PC-3 (cell line): Measurements from ENCODE around the gene ALG12. TPM values are rescaled to one million over a fixed set of nuclear protein-coding genes. Genes with fewer than 3 reads are reported as not detected.

Experiments used
- ATAC-seq: fragments of 200-7000 bp; cut with Tn5 transposase; 2 replicates; pipeline ENCODE4 v1.9.1; 2020; ENCODE audit warnings: mild to moderate bottlenecking, moderate library complexity
- BruUV-seq: library from RNA; stranded (reverse); fragments of 400-500 nt; replicated peaks from 2 replicates; lab custom pipeline; 2021; lab: Mats Ljungman, UMichigan
- CTCF ChIA-PET: fragments of 300-600 bp; sonication (Branson Sonifier 250); formaldehyde crosslinking; loops from one replicate; lab custom pipeline; 2022; ENCODE audit warnings: antibody characterized with exemption; lab: Charles Lee
- POLR2A ChIA-PET: fragments of 300-600 bp; sonication (Branson Sonifier 250); formaldehyde crosslinking; loops from one replicate; lab custom pipeline; 2022; ENCODE audit warnings: antibody characterized with exemption; ENCODE audit not compliant: unreplicated experiment; lab: Charles Lee
- DNase-seq: peaks from one replicate; pipeline ENCODE4 v3.0.0-alpha.2; 2015
- H2AFZ ChIP-seq: fragments of 300-600 bp; sonication (generic); 2 replicates; pipeline ENCODE4 v1.6.0; 2016; ENCODE audit warnings: antibody characterized with exemption, low read length
- H3F3A ChIP-seq: fragments of 300-600 bp; sonication (generic); one replicate; pipeline ENCODE4 v1.6.0; 2017; ENCODE audit warnings: antibody characterized with exemption, low read length, control low read depth, mild to moderate bottlenecking; ENCODE audit not compliant: unreplicated experiment
- H3K27ac ChIP-seq: fragments of 300-600 bp; sonication (generic); 2 replicates; pipeline ENCODE4 v1.5.1; 2016; ENCODE audit warnings: mild to moderate bottlenecking, low read length
- H3K27me3 ChIP-seq: fragments of 300-600 bp; sonication (generic); 2 replicates; pipeline ENCODE4 v1.6.1; 2016; ENCODE audit warnings: low read length, mixed read lengths
- H3K36me3 ChIP-seq: fragments of 300-600 bp; sonication (generic); 2 replicates; pipeline ENCODE4 v1.6.1; 2016; ENCODE audit warnings: low read depth, mixed run types, low read length, mixed read lengths
- H3K4me1 ChIP-seq: fragments of 300-600 bp; sonication (generic); 2 replicates; pipeline ENCODE4 v1.5.1; 2016; ENCODE audit warnings: low read length; ENCODE audit not compliant: insufficient read depth
- H3K4me2 ChIP-seq: fragments of 300-600 bp; sonication (generic); 2 replicates; pipeline ENCODE4 v1.6.0; 2016; ENCODE audit warnings: low read length
- H3K4me3 ChIP-seq: fragments of 300-600 bp; sonication (generic); 2 replicates; pipeline ENCODE4 v1.5.1; 2016; ENCODE audit warnings: mild to moderate bottlenecking, low read length, mixed read lengths
- H3K79me2 ChIP-seq: fragments of 300-600 bp; sonication (generic); 2 replicates; pipeline ENCODE4 v1.6.1; 2017; ENCODE audit warnings: low read length, mixed read lengths
- H3K9ac ChIP-seq: fragments of 300-600 bp; sonication (generic); 2 replicates; pipeline ENCODE4 v1.6.0; 2016; ENCODE audit warnings: mild to moderate bottlenecking, low read length
- H3K9me2 ChIP-seq: fragments of 300-600 bp; sonication (generic); replicated peaks from 2 replicates; pipeline ENCODE4 v1.6.1; 2016; ENCODE audit warnings: mixed run types, low read length, mixed read lengths
- H3K9me3 ChIP-seq: fragments of 300-600 bp; sonication (generic); 2 replicates; pipeline ENCODE4 v1.6.1; 2016; ENCODE audit warnings: low read length, mixed read lengths
- H4K20me1 ChIP-seq: fragments of 300-600 bp; sonication (generic); 2 replicates; pipeline ENCODE4 v1.6.1; 2016; ENCODE audit warnings: low read length, mixed read lengths
- EZH2 ChIP-seq: fragments of 300-600 bp; sonication (generic); IDR thresholded peaks from one replicate; pipeline ENCODE4 v1.6.1; 2017; ENCODE audit warnings: antibody characterized with exemption, mild to moderate bottlenecking, low read length; ENCODE audit not compliant: unreplicated experiment
- EZH2phosphoT487 ChIP-seq: fragments of 300-600 bp; sonication (generic); IDR thresholded peaks from 2 replicates; pipeline ENCODE4 v1.6.1; 2018; ENCODE audit warnings: mild to moderate bottlenecking, antibody characterized with exemption, low read length, borderline replicate concordance
- intact Hi-C: fragments of 100-400 bp; cut with micrococcal nuclease; formaldehyde crosslinking; loops from 2 replicates; pipeline ENCODE4 v1.9.0; 2023
- total RNA-seq: library from RNA; depleted of rRNA; stranded (reverse); fragments of >200 nt; gene quantifications from 2 replicates; pipeline ENCODE4 v1.2.3, GENCODE V29; 2014
- TF ChIP-seq, protein P1 (sequence below): fragments of 300-600 bp; sonication (generic); conservative IDR thresholded peaks from 2 replicates; pipeline ENCODE4 v1.5.1; 2017; ENCODE audit warnings: antibody characterized with exemption, low read depth, mild to moderate bottlenecking, low read length

ALG12 gene
- total RNA-seq, 1 experiment from 2014 or later = 12.1 TPM

DNA sequence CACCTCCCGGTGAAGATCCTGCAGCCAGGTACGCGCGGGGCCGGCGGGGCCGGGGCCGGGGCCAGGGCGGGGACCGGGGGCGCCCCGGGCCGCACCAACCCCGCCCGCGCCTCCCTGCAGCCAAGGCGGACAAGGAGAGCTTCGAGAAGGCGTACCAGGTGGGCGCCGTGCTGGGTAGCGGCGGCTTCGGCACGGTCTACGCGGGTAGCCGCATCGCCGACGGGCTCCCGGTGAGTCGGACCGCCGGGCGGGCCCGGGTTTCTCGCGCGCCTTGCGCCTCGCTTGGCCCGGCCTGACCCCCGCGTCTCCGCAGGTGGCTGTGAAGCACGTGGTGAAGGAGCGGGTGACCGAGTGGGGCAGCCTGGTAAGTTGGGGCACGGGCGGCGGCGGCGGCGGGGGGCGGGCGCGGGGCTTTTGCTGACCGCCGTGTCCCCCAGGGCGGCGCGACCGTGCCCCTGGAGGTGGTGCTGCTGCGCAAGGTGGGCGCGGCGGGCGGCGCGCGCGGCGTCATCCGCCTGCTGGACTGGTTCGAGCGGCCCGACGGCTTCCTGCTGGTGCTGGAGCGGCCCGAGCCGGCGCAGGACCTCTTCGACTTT, 42.9 kb upstream of the ALG12 start:
- Histone ChIP-seq H2AFZ (no peak overlapping the region), H3K4me3 (peak overlapping the region; percentile 89), H3K36me3 (peaks cover 19% of the 10 kb centered on the region), H3K9ac (peak overlapping the region; percentile 76), H3K4me2 (peak overlapping the region; percentile 90), H4K20me1 (peaks cover 25% of the 10 kb centered on the region), H3K9me2 (no peaks in the 10 kb centered on the region), H3K79me2 (peaks cover 34% of the 10 kb centered on the region), H3F3A (no peaks in the 10 kb centered on the region), H3K9me3 (no peaks in the 10 kb centered on the region), H3K27ac (peak overlapping the region; percentile 25), H3K27me3 (no peaks in the 10 kb centered on the region), H3K4me1 (peaks cover 26% of the 10 kb centered on the region)
- DNase-seq = peak; percentile 47
- ChIA-PET CTCF (no interaction called here), POLR2A (no interaction called here)
- BruUV-seq = no TSS peak
- intact Hi-C loops = no loop called here
- TF ChIP-seq, protein P1, sequence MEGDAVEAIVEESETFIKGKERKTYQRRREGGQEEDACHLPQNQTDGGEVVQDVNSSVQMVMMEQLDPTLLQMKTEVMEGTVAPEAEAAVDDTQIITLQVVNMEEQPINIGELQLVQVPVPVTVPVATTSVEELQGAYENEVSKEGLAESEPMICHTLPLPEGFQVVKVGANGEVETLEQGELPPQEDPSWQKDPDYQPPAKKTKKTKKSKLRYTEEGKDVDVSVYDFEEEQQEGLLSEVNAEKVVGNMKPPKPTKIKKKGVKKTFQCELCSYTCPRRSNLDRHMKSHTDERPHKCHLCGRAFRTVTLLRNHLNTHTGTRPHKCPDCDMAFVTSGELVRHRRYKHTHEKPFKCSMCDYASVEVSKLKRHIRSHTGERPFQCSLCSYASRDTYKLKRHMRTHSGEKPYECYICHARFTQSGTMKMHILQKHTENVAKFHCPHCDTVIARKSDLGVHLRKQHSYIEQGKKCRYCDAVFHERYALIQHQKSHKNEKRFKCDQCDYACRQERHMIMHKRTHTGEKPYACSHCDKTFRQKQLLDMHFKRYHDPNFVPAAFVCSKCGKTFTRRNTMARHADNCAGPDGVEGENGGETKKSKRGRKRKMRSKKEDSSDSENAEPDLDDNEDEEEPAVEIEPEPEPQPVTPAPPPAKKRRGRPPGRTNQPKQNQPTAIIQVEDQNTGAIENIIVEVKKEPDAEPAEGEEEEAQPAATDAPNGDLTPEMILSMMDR = no peak
- no peak for TF ChIP-seq EZH2phosphoT487
- no peak for TF ChIP-seq EZH2
- no peak for ATAC-seq

DNA sequence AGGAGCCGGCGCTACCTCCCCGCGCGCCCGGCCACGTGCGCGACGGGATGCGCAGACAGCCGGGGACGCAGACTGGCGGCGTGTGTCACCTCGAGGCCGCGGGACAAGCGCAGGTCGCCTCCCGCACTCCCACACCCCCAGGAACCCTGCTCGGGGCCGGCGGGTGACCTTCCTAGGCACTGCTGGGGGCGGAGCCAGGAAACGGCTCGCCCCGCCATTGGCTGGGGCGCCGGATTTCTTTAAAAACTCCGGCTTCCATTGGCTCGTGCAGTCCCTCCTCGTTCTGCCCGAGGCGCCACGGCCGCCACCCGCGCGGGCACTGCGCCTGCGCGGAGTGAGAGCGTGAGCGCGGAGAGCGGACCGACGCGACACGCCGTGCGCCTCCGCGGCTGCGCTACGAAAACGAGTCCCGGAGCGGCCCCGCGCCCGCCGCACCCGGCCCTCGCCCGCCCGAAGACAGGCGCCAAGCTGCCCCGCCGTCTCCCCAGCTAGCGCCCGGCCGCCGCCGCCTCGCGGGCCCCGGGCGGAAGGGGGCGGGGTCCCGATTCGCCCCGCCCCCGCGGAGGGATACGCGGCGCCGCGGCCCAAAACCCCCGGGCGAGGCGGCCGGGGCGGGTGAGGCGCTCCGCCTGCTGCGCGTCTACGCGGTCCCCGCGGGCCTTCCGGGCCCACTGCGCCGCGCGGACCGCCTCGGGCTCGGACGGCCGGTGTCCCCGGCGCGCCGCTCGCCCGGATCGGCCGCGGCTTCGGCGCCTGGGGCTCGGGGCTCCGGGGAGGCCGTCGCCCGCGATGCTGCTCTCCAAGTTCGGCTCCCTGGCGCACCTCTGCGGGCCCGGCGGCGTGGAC, 42.1 kb upstream of the ALG12 start, which contains the start of gene PIM3:
Gene PIM3 (plus strand): TSS at position 614 of the 846 bp plus-strand sequence. CDS start 176 bp downstream, at position 790.
- Histone ChIP-seq H3K9me2 (no peaks in the 10 kb centered on the region), H3K27ac (peak within 1 kb of the TSS; percentile 75), H3K36me3 (peaks cover 19% of the 10 kb centered on the region), H3K9me3 (no peaks in the 10 kb centered on the region), H2AFZ (0 out of 2 replicates have a peak within 1 kb of the TSS, but pooled peaks have one; percentile 40), H3K27me3 (no peaks in the 10 kb centered on the region), H3F3A (no peaks in the 10 kb centered on the region), H3K9ac (peak within 1 kb of the TSS; percentile 84), H3K4me1 (peaks cover 26% of the 10 kb centered on the region), H3K79me2 (peaks cover 34% of the 10 kb centered on the region), H4K20me1 (peaks cover 25% of the 10 kb centered on the region), H3K4me3 (peak within 1 kb of the TSS; percentile 89), H3K4me2 (peak within 1 kb of the TSS; percentile 94)
- ChIA-PET CTCF (no interaction called here), POLR2A (interaction anchor here (0.7 kb wide), 1 partner anchor 226 kb away, joined by 5 read pairs; no protein-coding TSS in a partner anchor)
- intact Hi-C loops = no loop called here
- TF ChIP-seq EZH2phosphoT487 (peak; percentile 79; the same call in 1 of the 2 replicates), EZH2 (no peak)
- TF ChIP-seq, protein P1 = no peak
- ATAC-seq = peak; percentile 77
- BruUV-seq = no TSS peak
- peak; percentile 95 for DNase-seq
